Gastroesophageal sphincter (tissue), 4 donors: Measurements from ENCODE around the gene SLC14A1. TPM values are rescaled to one million over a fixed set of nuclear protein-coding genes. Genes with fewer than 3 reads are reported as not detected.

Experiments
- ATAC-seq: fragments of 150-250 bp; one replicate; pipeline ENCODE4 v1.9.1; 2016; ENCODE audit warnings: mild to moderate bottlenecking, moderate library complexity
- H3K27ac ChIP-seq, 4 donors: fragments of 200-600 bp; sonication (generic) in 3 of 4; 1 replicate in 3 of 4; 2 replicates in 1 of 4; pipeline ENCODE4 v1.5.1; 2016 to 2019
- H3K27me3 ChIP-seq: fragments of 200-600 bp; sonication (generic); one replicate; pipeline ENCODE4 v1.5.1; 2019
- H3K36me3 ChIP-seq, 2 donors: fragments of 200-600 bp; sonication (generic); one replicate each; pipeline ENCODE4 v1.5.1; 2019; ENCODE audit warnings: control low read depth in 1 of 2
- H3K4me1 ChIP-seq, 3 donors: fragments of 200-600 bp; sonication (generic); 1 replicate in 2 of 3; 2 replicates in 1 of 3; pipeline ENCODE4 v1.5.1; 2016 to 2019; ENCODE audit warnings: control low read depth in 2 of 3
- H3K4me3 ChIP-seq, 2 donors: fragments of 200-600 bp; sonication (generic); one replicate each; pipeline ENCODE4 v1.5.1; 2019; ENCODE audit warnings: mild to moderate bottlenecking in 1 of 2, moderate library complexity in 1 of 2
- H3K9me3 ChIP-seq, 3 donors: fragments of 200-600 bp; sonication (generic); one replicate each; pipeline ENCODE4 v1.5.1; 2017 to 2019; ENCODE audit warnings: control low read depth in 2 of 3
- CTCF ChIP-seq, 4 experiments: fragments of 200-600 bp in 2 of 4; fragments of 450-650 bp in 2 of 4; sonication (generic) in 1 of 4; IDR thresholded peaks; one replicate each; pipeline ENCODE4 v1.5.1; 2017 to 2019; ENCODE audit warnings: antibody characterized with exemption in 4 of 4, mild to moderate bottlenecking in 2 of 4, moderate library complexity in 2 of 4
- EP300 ChIP-seq: sonication (generic); formaldehyde crosslinking; IDR thresholded peaks from one replicate; pipeline ENCODE4 v1.6.1; 2017; ENCODE audit warnings: antibody characterized with exemption, mild to moderate bottlenecking
- POLR2A ChIP-seq, 2 donors: fragments of 450-650 bp; IDR thresholded peaks; one replicate each; pipeline ENCODE4 v1.6.1; 2017; ENCODE audit warnings: antibody characterized with exemption in 2 of 2, mild to moderate bottlenecking in 2 of 2, moderate library complexity in 1 of 2
- POLR2AphosphoS5 ChIP-seq: sonication (generic); formaldehyde crosslinking; IDR thresholded peaks from one replicate; pipeline ENCODE4 v1.6.1; 2017; ENCODE audit warnings: antibody characterized with exemption
- WGBS, 2 donors: methylation state at CpG; one replicate each; pipeline ENCODE4 v1.1.5; 2018; ENCODE audit warnings: low coverage in 1 of 2; 5-methylcytosine and 5-hydroxymethylcytosine counted together
- total RNA-seq, 4 donors: library from RNA; depleted of rRNA; stranded (reverse); fragments of >200 nt; gene quantifications; one replicate each; pipeline ENCODE4 v1.1.0, GENCODE V29; 2016

Gene SLC14A1
- total RNA-seq, 4 donors from 2014 or later, result 0.40 to 6.6 (median 1.5) TPM

GRCh38 chr18:45760462-45761036, 36.6 kb downstream of the SLC14A1 start:
- no peak overlapping the region for H3K27ac ChIP-seq
- peaks cover 13% of the 10 kb centered on the region for H3K27me3 ChIP-seq
- ATAC-seq, result no peak
- H3K36me3 ChIP-seq, result no peaks in the 10 kb centered on the region
- no peaks in the 10 kb centered on the region for H3K9me3 ChIP-seq
- no peak overlapping the region for H3K4me3 ChIP-seq
- 18 to 20% methylated on average over 5 of the region's 5 CpGs for WGBS, 2 donors
- TF ChIP-seq CTCF (IDR thresholded peaks at IDR 0.05) (no peak), POLR2AphosphoS5 (no peak), POLR2A (IDR thresholded peaks at IDR 0.05) (no peak), EP300 (no peak)
- H3K4me1 ChIP-seq, result peaks cover 0 to 8% (median 5%) of the 10 kb centered on the region in 3 donors

GRCh38 chr18:45761512-45762114, 37.6 kb downstream of the SLC14A1 start:
- WGBS, 2 donors, result 38 to 44% methylated on average over 5 to 6 of the region's 6 CpGs
- H3K27ac ChIP-seq, result no peak overlapping the region
- TF ChIP-seq POLR2A (IDR thresholded peaks at IDR 0.05), result no peak
- TF ChIP-seq CTCF (IDR thresholded peaks at IDR 0.05), result no peak
- no peak for TF ChIP-seq EP300
- TF ChIP-seq POLR2AphosphoS5, result no peak
- H3K4me1 ChIP-seq, result no peaks in the 10 kb centered on the region
- H3K9me3 ChIP-seq, result no peaks in the 10 kb centered on the region
- no peak for ATAC-seq
- H3K4me3 ChIP-seq, result no peak overlapping the region
- no peaks in the 10 kb centered on the region for H3K36me3 ChIP-seq
- peaks cover 13% of the 10 kb centered on the region for H3K27me3 ChIP-seq

GRCh38 chr18:45764000-45764686, 40.2 kb downstream of the SLC14A1 start:
- H3K9me3 ChIP-seq, result no peaks in the 10 kb centered on the region
- WGBS, 2 donors, result 60% methylated on average over 2 of the region's 3 CpGs; no CpG with 5 or more reads in 1 of the 2 donors
- no peaks in the 10 kb centered on the region for H3K4me1 ChIP-seq
- H3K27ac ChIP-seq, result peak overlapping the region in 1 of 4 donors; percentile 26
- ATAC-seq, result no peak
- H3K36me3 ChIP-seq, result no peaks in the 10 kb centered on the region
- TF ChIP-seq EP300, result no peak
- TF ChIP-seq CTCF (IDR thresholded peaks at IDR 0.05), result no peak
- TF ChIP-seq POLR2A (IDR thresholded peaks at IDR 0.05), result no peak
- no peak for TF ChIP-seq POLR2AphosphoS5
- no peak overlapping the region for H3K4me3 ChIP-seq
- peaks cover 18% of the 10 kb centered on the region for H3K27me3 ChIP-seq

GRCh38 chr18:45765796-45766195, 41.8 kb downstream of the SLC14A1 start:
- no peak overlapping the region for H3K27ac ChIP-seq

More at GRCh38 chr18:45765796-45766195, 41.8 kb downstream of the SLC14A1 start:
- 22 to 93% methylated on average over 2 of the region's 2 CpGs for WGBS, 2 donors
- peaks cover 7% of the 10 kb centered on the region for H3K27me3 ChIP-seq
- no peaks in the 10 kb centered on the region for H3K36me3 ChIP-seq
- no peak for ATAC-seq
- H3K9me3 ChIP-seq, result no peaks in the 10 kb centered on the region
- no peak overlapping the region for H3K4me3 ChIP-seq
- TF ChIP-seq CTCF (IDR thresholded peaks at IDR 0.05) (no peak), EP300 (no peak)
- no peaks in the 10 kb centered on the region for H3K4me1 ChIP-seq
